ENCODE measurements around the gene SLC44A5. TPM values are rescaled to one million over a fixed set of nuclear protein-coding genes. Genes with fewer than 3 reads are reported as not detected.

The SLC44A5 gene
- total RNA-seq, 3 donors from 2014 or later: 0.16 to 3.6 (median 3.5) TPM

DNA sequence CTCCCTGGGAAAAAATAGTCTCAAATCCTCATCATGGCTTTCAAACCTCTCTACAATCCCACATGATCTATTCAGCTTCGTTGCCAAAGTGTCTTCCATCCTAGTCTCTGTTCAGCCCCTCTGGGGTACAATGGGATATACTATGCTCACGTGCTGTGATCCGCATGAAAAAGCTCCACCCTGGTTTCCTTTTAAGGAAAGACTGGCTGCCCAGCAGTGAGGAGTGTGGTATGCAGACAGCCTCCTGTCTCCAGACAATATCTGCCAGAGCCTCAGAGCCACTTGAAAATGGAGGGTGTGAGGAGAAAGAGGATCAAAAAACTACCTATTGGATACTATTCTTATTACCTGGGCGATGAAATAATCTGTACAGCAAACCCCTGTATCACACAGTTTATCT lies 282.2 kb downstream of the SLC44A5 start:
- Histone ChIP-seq H3K27ac (no peak overlapping the region), H3K4me1 (no peaks in the 10 kb centered on the region), H3K27me3 (no peaks in the 10 kb centered on the region), H3K36me3 (no peaks in the 10 kb centered on the region), H3K9me3 (no peaks in the 10 kb centered on the region), H3K4me3 (no peak overlapping the region)
- TF ChIP-seq CTCF (IDR thresholded peaks at IDR 0.05) (no peak), POLR2A (IDR thresholded peaks at IDR 0.05) (no peak), POLR2AphosphoS5 (IDR thresholded peaks at IDR 0.05) (no peak)
- intact Hi-C loops (cut with DNase I; ENCODE audit: low total_unique reads): no loop called here
- DNase-seq (ENCODE audit: low spot score in 2 of 2): no peak

GRCh38 chr1:75327395-75327794 lies 283.5 kb downstream of the SLC44A5 start:
- intact Hi-C loops (cut with DNase I; ENCODE audit: low total_unique reads): no loop called here

GRCh38 chr1:75317976-75318375 lies 292.9 kb downstream of the SLC44A5 start:
- TF ChIP-seq POLR2A (IDR thresholded peaks at IDR 0.05): no peak
- TF ChIP-seq CTCF (IDR thresholded peaks at IDR 0.05): no peak
- no peak for TF ChIP-seq POLR2AphosphoS5 (IDR thresholded peaks at IDR 0.05)
- no peaks in the 10 kb centered on the region for H3K27me3 ChIP-seq
- H3K4me1 ChIP-seq: no peaks in the 10 kb centered on the region
- no peak for DNase-seq (ENCODE audit: low spot score in 2 of 2)
- H3K36me3 ChIP-seq: no peaks in the 10 kb centered on the region
- H3K4me3 ChIP-seq: no peak overlapping the region
- no peak overlapping the region for H3K27ac ChIP-seq
- H3K9me3 ChIP-seq: peaks cover 0 to 10% of the 10 kb centered on the region in 2 donors
- intact Hi-C loops (cut with DNase I; ENCODE audit: low total_unique reads): no loop called here

More at GRCh38 chr1:75327395-75327794, 283.5 kb downstream of the SLC44A5 start:
- H3K36me3 ChIP-seq: no peaks in the 10 kb centered on the region
- H3K4me3 ChIP-seq: no peak overlapping the region
- H3K27ac ChIP-seq: no peak overlapping the region
- TF ChIP-seq POLR2AphosphoS5 (IDR thresholded peaks at IDR 0.05) (no peak), CTCF (IDR thresholded peaks at IDR 0.05) (no peak), POLR2A (IDR thresholded peaks at IDR 0.05) (no peak)
- no peak for DNase-seq (ENCODE audit: low spot score in 2 of 2)
- no peaks in the 10 kb centered on the region for H3K4me1 ChIP-seq
- no peaks in the 10 kb centered on the region for H3K27me3 ChIP-seq
- no peaks in the 10 kb centered on the region for H3K9me3 ChIP-seq

DNA sequence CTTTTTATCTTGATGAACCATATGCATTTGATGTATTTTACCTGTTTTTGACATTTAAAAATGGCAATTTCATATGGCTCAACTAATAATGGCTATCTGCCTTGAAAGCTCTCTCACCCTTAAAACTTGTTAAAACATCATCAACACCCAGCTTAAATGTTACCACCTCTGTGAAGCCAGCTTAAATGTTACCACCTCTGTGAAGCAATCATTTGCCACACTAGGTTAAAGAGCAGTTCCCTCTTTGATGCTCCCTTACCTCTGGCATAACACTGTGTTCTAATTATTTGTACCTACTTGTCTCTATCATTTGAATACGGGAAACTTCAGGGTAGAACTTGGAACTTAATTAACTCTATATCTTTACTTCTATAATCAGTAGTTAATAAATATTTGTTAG lies 294.7 kb downstream of the SLC44A5 start:
- H3K4me3 ChIP-seq: no peak overlapping the region
- no peak overlapping the region for H3K27ac ChIP-seq
- no peaks in the 10 kb centered on the region for H3K4me1 ChIP-seq
- DNase-seq (ENCODE audit: low spot score in 2 of 2): no peak
- intact Hi-C loops (cut with DNase I; ENCODE audit: low total_unique reads): no loop called here
- no peaks in the 10 kb centered on the region for H3K36me3 ChIP-seq
- TF ChIP-seq POLR2A (IDR thresholded peaks at IDR 0.05) (no peak), POLR2AphosphoS5 (IDR thresholded peaks at IDR 0.05) (no peak), CTCF (IDR thresholded peaks at IDR 0.05) (no peak)
- peaks cover 0 to 5% of the 10 kb centered on the region in 2 donors for H3K9me3 ChIP-seq
- no peaks in the 10 kb centered on the region for H3K27me3 ChIP-seq

DNA sequence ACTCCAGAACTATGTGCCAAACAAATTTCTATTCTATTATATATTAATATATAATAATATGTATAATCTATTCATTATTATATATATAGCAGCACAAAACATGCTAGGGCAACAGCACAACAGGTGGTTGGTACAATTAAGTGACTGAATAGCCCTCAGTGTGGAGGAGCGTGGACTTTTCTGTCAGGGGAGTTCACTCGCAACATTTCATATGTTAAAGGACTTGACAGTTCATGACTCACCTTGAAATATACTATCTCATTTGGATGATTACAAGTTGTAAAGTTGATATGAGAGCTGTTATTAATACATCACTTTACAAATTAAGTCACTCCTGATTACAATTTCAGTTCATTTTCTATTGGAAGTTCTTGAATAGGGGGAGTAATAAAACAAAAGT lies 298.3 kb downstream of the SLC44A5 start:
- Histone ChIP-seq H3K9me3 (no peaks in the 10 kb centered on the region), H3K4me1 (no peaks in the 10 kb centered on the region), H3K4me3 (no peak overlapping the region), H3K27ac (no peak overlapping the region), H3K27me3 (no peaks in the 10 kb centered on the region), H3K36me3 (no peaks in the 10 kb centered on the region)
- no peak for TF ChIP-seq POLR2AphosphoS5 (IDR thresholded peaks at IDR 0.05)
- no peak for TF ChIP-seq POLR2A (IDR thresholded peaks at IDR 0.05)
- TF ChIP-seq CTCF (IDR thresholded peaks at IDR 0.05): no peak
- intact Hi-C loops (cut with DNase I; ENCODE audit: low total_unique reads): no loop called here
- no peak for DNase-seq (ENCODE audit: low spot score in 2 of 2)

All from breast epithelium (tissue), 4 donors.